ENCODE results near the gene SEMA6D. TPM values are rescaled to one million over a fixed set of nuclear protein-coding genes. Genes with fewer than 3 reads are reported as not detected.

SEMA6D gene
- total RNA-seq, 1 donor from 2014 or later, result 255 TPM

DNA sequence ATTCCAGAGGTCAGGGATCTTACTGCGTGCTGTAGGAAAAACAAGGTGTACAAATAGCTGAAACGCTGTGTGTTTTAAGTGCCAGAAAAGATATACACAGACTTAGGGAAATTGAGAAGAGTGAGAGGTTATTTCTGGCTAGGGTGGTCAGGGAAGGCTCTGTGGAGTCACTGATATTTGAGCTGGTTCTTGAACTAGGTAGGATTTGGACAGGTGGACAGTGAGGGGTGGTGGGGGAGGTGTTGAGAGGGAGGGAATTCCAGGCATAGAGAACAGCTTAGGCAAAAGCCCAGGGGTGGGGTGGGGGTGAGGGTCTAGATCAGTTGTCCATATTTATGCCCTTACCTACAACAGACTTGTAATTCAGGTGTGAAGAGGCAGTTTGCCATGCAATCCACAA, 7.0 kb downstream of the SEMA6D start:
- Mint-ChIP-seq H3K4me3 (ENCODE audit: unreplicated experiment) (peak overlapping the region; percentile 94), H3K9me3 (ENCODE audit: unreplicated experiment) (peaks cover 15% of the 10 kb centered on the region), H3K27ac (ENCODE audit: unreplicated experiment) (peak overlapping the region; percentile 67), H3K27me3 (ENCODE audit: unreplicated experiment) (peaks cover 6% of the 10 kb centered on the region), H3K4me1 (ENCODE audit: low read depth, unreplicated experiment) (peaks cover 68% of the 10 kb centered on the region), H3K36me3 (ENCODE audit: unreplicated experiment) (no peaks in the 10 kb centered on the region)
- DNase-seq, result no peak
- TF ChIP-seq, protein P1, sequence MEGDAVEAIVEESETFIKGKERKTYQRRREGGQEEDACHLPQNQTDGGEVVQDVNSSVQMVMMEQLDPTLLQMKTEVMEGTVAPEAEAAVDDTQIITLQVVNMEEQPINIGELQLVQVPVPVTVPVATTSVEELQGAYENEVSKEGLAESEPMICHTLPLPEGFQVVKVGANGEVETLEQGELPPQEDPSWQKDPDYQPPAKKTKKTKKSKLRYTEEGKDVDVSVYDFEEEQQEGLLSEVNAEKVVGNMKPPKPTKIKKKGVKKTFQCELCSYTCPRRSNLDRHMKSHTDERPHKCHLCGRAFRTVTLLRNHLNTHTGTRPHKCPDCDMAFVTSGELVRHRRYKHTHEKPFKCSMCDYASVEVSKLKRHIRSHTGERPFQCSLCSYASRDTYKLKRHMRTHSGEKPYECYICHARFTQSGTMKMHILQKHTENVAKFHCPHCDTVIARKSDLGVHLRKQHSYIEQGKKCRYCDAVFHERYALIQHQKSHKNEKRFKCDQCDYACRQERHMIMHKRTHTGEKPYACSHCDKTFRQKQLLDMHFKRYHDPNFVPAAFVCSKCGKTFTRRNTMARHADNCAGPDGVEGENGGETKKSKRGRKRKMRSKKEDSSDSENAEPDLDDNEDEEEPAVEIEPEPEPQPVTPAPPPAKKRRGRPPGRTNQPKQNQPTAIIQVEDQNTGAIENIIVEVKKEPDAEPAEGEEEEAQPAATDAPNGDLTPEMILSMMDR (IDR thresholded peaks at IDR 0.05; ENCODE audit: partially characterized antibody, unreplicated experiment), result no peak

DNA sequence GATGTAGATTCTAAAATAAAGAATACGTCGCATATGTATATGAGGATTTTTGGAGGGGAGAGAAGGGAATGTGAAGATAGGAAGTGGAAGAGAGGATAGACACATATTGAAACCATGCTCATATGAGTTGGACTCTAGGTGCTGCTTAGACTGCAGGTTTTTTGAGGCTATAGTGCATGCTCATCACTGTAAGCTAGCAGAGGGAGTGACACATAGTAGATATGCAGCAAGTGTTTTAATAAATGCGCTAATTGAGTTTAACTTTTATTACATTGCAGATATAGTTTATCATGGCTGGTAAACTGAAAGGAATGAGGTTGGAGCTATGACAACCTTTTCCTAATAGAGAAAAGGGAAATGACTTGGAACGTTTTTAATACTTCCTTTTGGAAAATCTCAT, 7.7 kb downstream of the SEMA6D start:
- peak overlapping the region; percentile 94 for H3K4me3 Mint-ChIP-seq (ENCODE audit: unreplicated experiment)
- DNase-seq, result no peak
- peaks cover 7% of the 10 kb centered on the region for H3K27me3 Mint-ChIP-seq (ENCODE audit: unreplicated experiment)
- TF ChIP-seq, protein P1 (IDR thresholded peaks at IDR 0.05; ENCODE audit: partially characterized antibody, unreplicated experiment), result no peak
- no peaks in the 10 kb centered on the region for H3K36me3 Mint-ChIP-seq (ENCODE audit: unreplicated experiment)
- H3K27ac Mint-ChIP-seq (ENCODE audit: unreplicated experiment), result peak overlapping the region; percentile 67
- H3K4me1 Mint-ChIP-seq (ENCODE audit: low read depth, unreplicated experiment), result peaks cover 70% of the 10 kb centered on the region
- peaks cover 13% of the 10 kb centered on the region for H3K9me3 Mint-ChIP-seq (ENCODE audit: unreplicated experiment)

DNA sequence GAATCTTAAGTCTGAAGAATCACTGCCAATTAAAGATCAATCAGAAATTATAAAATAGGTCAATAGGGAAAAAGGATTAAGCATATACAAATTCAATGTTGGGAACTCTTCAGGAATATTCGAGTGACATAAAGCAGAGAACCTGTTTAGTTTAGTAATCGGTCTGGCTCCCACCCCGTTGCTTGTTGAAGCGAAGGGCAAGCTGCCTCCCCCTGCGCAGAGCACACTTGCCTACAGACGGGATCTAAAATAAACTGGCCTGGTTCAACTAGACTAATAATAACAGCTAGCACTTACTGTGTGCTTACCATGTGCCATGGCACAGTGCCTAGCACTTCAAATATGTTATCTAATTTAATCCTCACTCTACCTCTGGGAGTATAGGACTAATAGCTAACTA, 8.6 kb downstream of the SEMA6D start:
- no peak for DNase-seq
- H3K4me3 Mint-ChIP-seq (ENCODE audit: unreplicated experiment), result peak overlapping the region; percentile 68
- H3K27ac Mint-ChIP-seq (ENCODE audit: unreplicated experiment), result peak overlapping the region; percentile 55
- peaks cover 10% of the 10 kb centered on the region for H3K9me3 Mint-ChIP-seq (ENCODE audit: unreplicated experiment)
- TF ChIP-seq, protein P1 (IDR thresholded peaks at IDR 0.05; ENCODE audit: partially characterized antibody, unreplicated experiment), result no peak
- H3K27me3 Mint-ChIP-seq (ENCODE audit: unreplicated experiment), result peaks cover 5% of the 10 kb centered on the region
- peaks cover 75% of the 10 kb centered on the region for H3K4me1 Mint-ChIP-seq (ENCODE audit: low read depth, unreplicated experiment)
- no peaks in the 10 kb centered on the region for H3K36me3 Mint-ChIP-seq (ENCODE audit: unreplicated experiment)

DNA sequence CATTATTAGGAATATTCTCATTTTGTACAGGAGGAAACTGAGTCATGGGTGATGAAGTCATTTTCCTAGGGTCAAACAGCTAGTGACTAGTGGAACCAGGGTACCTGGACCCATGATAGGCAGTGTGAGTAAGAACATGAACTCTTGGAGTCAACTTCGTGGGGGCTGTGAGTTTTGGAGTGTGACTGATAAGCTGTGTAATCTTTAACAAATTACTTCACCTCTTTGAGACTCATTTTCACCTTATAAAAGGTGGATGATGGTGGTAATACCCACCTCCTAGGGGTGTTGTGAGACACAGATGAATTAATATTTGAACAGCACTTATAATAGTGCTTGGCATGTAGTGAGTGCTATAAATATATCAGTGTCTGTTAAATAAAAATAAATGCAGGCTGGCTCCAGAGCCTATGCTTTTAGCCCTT, 9.1 kb downstream of the SEMA6D start:
- Mint-ChIP-seq H3K4me3 (ENCODE audit: unreplicated experiment) (peak overlapping the region; percentile 68), H3K9me3 (ENCODE audit: unreplicated experiment) (peaks cover 8% of the 10 kb centered on the region), H3K4me1 (ENCODE audit: low read depth, unreplicated experiment) (peaks cover 72% of the 10 kb centered on the region), H3K27ac (ENCODE audit: unreplicated experiment) (peak overlapping the region; percentile 55), H3K36me3 (ENCODE audit: unreplicated experiment) (no peaks in the 10 kb centered on the region), H3K27me3 (ENCODE audit: unreplicated experiment) (peaks cover 5% of the 10 kb centered on the region)
- no peak for DNase-seq
- TF ChIP-seq, protein P1 (IDR thresholded peaks at IDR 0.05; ENCODE audit: partially characterized antibody, unreplicated experiment), result no peak

DNA sequence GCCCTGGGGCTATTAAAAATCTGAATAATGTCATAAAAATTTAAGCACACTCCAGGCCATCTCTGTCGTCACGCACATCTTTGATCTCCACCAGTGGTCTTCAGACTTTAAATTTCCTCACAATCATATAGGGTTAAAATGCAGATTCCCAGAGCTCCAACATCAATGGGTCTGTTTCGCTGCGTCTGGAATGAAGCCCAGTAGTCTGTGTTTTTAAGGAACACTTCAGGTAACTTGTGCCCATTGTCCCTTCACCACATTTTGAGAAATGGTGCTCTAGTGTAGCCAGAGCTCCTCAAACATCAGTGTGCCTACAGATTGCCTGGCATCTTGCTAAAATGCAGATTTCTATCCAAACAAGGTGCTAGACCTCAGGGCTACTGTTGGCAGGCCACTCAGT, 9.8 kb downstream of the SEMA6D start:
- peak overlapping the region; percentile 35 for H3K27ac Mint-ChIP-seq (ENCODE audit: unreplicated experiment)
- peaks cover 65% of the 10 kb centered on the region for H3K4me1 Mint-ChIP-seq (ENCODE audit: low read depth, unreplicated experiment)
- no peaks in the 10 kb centered on the region for H3K36me3 Mint-ChIP-seq (ENCODE audit: unreplicated experiment)
- peaks cover 5% of the 10 kb centered on the region for H3K27me3 Mint-ChIP-seq (ENCODE audit: unreplicated experiment)
- H3K9me3 Mint-ChIP-seq (ENCODE audit: unreplicated experiment), result peaks cover 8% of the 10 kb centered on the region
- TF ChIP-seq, protein P1 (IDR thresholded peaks at IDR 0.05; ENCODE audit: partially characterized antibody, unreplicated experiment), result no peak
- no peak for DNase-seq
- H3K4me3 Mint-ChIP-seq (ENCODE audit: unreplicated experiment), result peak overlapping the region; percentile 7
